Measurements from ENCODE around the gene L3MBTL2. TPM values are rescaled to one million over a fixed set of nuclear protein-coding genes. Genes with fewer than 3 reads are reported as not detected.

The L3MBTL2 gene
- total and polyA plus RNA-seq, 10 of the 15 experiments (the other 5 are each of a cell fraction or from before 2014, with no cell fraction given) = 13.2 to 37.6 (median 28.2) TPM

DNA sequence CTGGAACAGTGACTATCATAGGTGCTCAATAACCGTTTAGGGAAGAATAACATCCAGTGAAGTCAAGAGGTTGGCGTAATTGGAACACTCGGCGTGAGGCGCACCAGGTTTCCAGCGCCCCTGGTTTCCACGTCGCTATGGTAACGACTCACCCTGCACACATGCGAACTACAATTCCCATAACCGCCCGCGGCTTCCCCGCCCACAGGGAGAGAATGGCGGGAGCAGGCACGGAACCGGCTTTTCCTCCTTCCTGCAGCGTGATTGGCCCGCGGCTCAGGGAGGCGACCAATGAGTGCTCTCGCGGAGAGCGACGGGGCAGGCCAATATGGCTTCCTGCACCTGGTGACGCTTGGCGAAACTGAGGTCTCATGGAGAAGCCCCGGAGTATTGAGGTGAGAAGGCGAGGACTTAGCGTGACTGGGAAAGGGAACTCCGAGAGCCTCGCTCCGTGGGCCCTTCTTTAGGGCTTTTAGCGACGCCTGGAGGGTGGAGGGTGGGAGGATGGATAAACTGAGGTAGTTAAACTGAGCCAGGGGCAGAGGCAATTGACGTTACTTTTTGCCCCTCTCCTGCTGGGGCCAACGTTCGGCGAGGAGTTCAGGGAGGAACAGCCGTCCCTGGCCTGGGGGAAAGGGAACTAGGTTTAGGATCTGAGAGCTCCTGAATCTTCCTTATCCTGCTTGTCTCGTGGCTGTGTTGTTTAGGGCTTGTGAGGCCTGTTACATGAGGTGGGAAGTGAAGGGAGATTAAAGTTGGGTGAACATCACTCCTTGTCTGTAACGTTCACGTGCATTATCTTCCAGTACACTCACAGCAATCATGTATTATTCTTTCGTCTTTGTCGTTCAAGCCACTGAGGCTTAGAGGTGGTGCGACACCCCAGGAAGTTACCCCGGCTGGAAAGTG, at the start of gene L3MBTL2 (continued):
- TF ChIP-seq, protein P1, sequence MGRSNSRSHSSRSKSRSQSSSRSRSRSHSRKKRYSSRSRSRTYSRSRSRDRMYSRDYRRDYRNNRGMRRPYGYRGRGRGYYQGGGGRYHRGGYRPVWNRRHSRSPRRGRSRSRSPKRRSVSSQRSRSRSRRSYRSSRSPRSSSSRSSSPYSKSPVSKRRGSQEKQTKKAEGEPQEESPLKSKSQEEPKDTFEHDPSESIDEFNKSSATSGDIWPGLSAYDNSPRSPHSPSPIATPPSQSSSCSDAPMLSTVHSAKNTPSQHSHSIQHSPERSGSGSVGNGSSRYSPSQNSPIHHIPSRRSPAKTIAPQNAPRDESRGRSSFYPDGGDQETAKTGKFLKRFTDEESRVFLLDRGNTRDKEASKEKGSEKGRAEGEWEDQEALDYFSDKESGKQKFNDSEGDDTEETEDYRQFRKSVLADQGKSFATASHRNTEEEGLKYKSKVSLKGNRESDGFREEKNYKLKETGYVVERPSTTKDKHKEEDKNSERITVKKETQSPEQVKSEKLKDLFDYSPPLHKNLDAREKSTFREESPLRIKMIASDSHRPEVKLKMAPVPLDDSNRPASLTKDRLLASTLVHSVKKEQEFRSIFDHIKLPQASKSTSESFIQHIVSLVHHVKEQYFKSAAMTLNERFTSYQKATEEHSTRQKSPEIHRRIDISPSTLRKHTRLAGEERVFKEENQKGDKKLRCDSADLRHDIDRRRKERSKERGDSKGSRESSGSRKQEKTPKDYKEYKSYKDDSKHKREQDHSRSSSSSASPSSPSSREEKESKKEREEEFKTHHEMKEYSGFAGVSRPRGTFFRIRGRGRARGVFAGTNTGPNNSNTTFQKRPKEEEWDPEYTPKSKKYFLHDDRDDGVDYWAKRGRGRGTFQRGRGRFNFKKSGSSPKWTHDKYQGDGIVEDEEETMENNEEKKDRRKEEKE (IDR thresholded peaks at IDR 0.05) = no peak
- TF ChIP-seq, protein P2, sequence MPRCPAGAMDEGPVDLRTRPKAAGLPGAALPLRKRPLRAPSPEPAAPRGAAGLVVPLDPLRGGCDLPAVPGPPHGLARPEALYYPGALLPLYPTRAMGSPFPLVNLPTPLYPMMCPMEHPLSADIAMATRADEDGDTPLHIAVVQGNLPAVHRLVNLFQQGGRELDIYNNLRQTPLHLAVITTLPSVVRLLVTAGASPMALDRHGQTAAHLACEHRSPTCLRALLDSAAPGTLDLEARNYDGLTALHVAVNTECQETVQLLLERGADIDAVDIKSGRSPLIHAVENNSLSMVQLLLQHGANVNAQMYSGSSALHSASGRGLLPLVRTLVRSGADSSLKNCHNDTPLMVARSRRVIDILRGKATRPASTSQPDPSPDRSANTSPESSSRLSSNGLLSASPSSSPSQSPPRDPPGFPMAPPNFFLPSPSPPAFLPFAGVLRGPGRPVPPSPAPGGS (IDR thresholded peaks at IDR 0.05; ENCODE audit: borderline replicate concordance, insufficient read depth, low read depth, low read length, poor library complexity, severe bottlenecking) = no peak
- TF ChIP-seq ASH2L (IDR thresholded peaks at IDR 0.05; ENCODE audit: borderline replicate concordance, low read depth) (peak; percentile 37; the same call in 1 of the 2 replicates), SRF (IDR thresholded peaks at IDR 0.05; ENCODE audit: low read depth in 2 of 2, low read length in 2 of 2) (no peak), EGR1 (IDR thresholded peaks at IDR 0.05; ENCODE audit: borderline replicate concordance in 1 of 2, low read depth in 2 of 2, low read length in 2 of 2) (peak in 1 of 2 experiments; percentile 62; a peak in 1 of 3 replicates), BACH1 (IDR thresholded peaks at IDR 0.05; ENCODE audit: borderline replicate concordance) (no peak), IKZF1 (conservative IDR thresholded peaks at IDR 0.05) (peak; percentile 90), MTA3 (IDR thresholded peaks at IDR 0.05; ENCODE audit: borderline replicate concordance, low read length) (no peak), NBN (IDR thresholded peaks at IDR 0.05) (peak; percentile 72; the same call in 1 of the 2 replicates), SUPT20H (IDR thresholded peaks at IDR 0.05; ENCODE audit: borderline replicate concordance, control insufficient read depth, low read depth, low read length) (no peak), SMAD1 (IDR thresholded peaks at IDR 0.05; ENCODE audit: low read depth, partially characterized antibody) (no peak), CEBPB (IDR thresholded peaks at IDR 0.05; ENCODE audit: borderline replicate concordance in 1 of 2, low read depth in 2 of 2, low read length in 2 of 2) (no peak), MYC (IDR thresholded peaks at IDR 0.05; ENCODE audit: insufficient read depth, insufficient read length, insufficient replicate concordance, low read length, severe bottlenecking) (no peak), PAX8 (IDR thresholded peaks at IDR 0.05) (no peak), SUZ12 (IDR thresholded peaks at IDR 0.05; ENCODE audit: unreplicated experiment) (no peak), YBX1 (IDR thresholded peaks at IDR 0.05) (no peak), CREM (IDR thresholded peaks at IDR 0.05; ENCODE audit: low read depth) (peak; percentile 84)
- TF ChIP-seq, protein P3, sequence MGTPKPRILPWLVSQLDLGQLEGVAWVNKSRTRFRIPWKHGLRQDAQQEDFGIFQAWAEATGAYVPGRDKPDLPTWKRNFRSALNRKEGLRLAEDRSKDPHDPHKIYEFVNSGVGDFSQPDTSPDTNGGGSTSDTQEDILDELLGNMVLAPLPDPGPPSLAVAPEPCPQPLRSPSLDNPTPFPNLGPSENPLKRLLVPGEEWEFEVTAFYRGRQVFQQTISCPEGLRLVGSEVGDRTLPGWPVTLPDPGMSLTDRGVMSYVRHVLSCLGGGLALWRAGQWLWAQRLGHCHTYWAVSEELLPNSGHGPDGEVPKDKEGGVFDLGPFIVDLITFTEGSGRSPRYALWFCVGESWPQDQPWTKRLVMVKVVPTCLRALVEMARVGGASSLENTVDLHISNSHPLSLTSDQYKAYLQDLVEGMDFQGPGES (IDR thresholded peaks at IDR 0.05) = peak; percentile 71; the same call in 1 of the 2 replicates

Data from GM12878 (cell line).